Spleen (tissue), 7 donors: ENCODE data around the gene DNAAF3.

Experiments
- CTCF ChIP-seq, 11 experiments: fragments of 200-600 bp in 7 of 11; fragments of 450-650 bp in 4 of 11; sonication (generic) in 4 of 11; IDR thresholded peaks in 8 of 11; conservative IDR thresholded peaks in 3 of 11; 1 replicate in 7 of 11; 2 replicates in 4 of 11; pipeline versions ENCODE4 v1.4.0 to v1.8.0; 2016 to 2021; ENCODE audit warnings: antibody characterized with exemption in 11 of 11, inconsistent platforms in 4 of 11, mild to moderate bottlenecking in 1 of 11
- POLR2A ChIP-seq, 3 donors: fragments of 450-650 bp; IDR thresholded peaks; one replicate each; pipeline ENCODE4 v1.5.1; 2017; ENCODE audit warnings: antibody characterized with exemption in 3 of 3, mild to moderate bottlenecking in 1 of 3
- POLR2AphosphoS5 ChIP-seq, 3 donors: sonication (generic); formaldehyde crosslinking; IDR thresholded peaks; one replicate each; pipeline ENCODE4 v1.5.1; 2017; ENCODE audit warnings: antibody characterized with exemption in 3 of 3
- donor health status: DM: no; HTN: no; CAD: no; lungs with moderate emphysema.
- donor health status: DM: no; HTN: no; CAD: no.
- donor health status: DM: no; HTN: no; CAD: no.

GRCh38 chr19:55209693-55210472 lies 43.5 kb upstream of the DNAAF3 start:
- TF ChIP-seq CTCF (IDR thresholded peaks at IDR 0.05 in 8 of 11, conservative IDR thresholded peaks at IDR 0.05 in 3 of 11) (no peak), POLR2A (IDR thresholded peaks at IDR 0.05) (no peak), POLR2AphosphoS5 (IDR thresholded peaks at IDR 0.05) (no peak)
